Superior temporal gyrus (tissue), 1 donor: ENCODE data around the gene STOML1.

Experiments used
- DNase-seq: peaks from one replicate; pipeline ENCODE4 v3.0.0-alpha.2; 2016; ENCODE audit errors: extremely low spot score

Gene STOML1, protein sequence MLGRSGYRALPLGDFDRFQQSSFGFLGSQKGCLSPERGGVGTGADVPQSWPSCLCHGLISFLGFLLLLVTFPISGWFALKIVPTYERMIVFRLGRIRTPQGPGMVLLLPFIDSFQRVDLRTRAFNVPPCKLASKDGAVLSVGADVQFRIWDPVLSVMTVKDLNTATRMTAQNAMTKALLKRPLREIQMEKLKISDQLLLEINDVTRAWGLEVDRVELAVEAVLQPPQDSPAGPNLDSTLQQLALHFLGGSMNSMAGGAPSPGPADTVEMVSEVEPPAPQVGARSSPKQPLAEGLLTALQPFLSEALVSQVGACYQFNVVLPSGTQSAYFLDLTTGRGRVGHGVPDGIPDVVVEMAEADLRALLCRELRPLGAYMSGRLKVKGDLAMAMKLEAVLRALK

DNA sequence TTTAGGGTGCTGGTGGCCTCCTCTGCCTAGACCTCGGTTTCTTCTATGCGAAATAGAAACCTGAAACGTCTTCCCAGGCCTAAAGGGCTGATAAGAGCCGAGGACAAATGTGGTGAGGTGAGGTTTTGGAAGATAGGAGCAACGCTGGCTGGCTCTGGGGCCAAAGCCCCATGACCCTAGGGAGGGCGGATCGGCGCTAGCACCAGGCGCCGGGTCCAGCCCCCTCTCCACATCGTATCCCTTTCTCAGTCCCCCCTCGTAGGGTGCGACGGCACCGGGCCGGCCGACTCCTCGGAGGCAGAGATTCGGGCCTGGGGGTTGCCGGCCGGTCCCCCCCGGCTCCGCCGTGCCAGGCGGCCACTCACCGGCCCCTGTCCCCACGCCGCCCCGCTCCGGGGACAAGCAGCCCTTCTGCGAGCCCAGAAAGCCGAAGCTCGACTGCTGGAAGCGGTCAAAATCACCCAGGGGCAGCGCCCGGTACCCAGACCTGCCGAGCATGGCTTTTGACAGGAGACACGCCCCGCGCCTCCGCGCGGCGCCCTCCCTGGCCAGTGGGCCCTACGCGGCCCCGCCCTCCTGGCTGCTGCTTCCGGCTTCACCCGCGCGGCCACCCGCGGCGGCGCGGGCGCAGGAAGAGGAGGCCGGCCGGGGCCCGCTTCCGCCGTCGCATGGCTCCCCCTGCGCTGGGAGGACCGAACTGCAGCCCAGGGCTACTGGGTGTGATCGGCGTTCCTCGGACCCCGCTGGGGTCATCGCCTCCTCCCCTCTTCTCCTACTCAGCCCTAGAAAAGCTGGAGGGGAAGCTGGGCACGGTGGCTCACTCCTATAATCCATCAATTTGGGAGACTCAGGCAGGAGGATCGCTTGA, at the start of gene STOML1:
Gene STOML1 (minus strand): TSS at position 570 of the 868 bp plus-strand sequence. CDS start 72 bp downstream, at position 498.
- DNase-seq: peak; percentile 86

DNA sequence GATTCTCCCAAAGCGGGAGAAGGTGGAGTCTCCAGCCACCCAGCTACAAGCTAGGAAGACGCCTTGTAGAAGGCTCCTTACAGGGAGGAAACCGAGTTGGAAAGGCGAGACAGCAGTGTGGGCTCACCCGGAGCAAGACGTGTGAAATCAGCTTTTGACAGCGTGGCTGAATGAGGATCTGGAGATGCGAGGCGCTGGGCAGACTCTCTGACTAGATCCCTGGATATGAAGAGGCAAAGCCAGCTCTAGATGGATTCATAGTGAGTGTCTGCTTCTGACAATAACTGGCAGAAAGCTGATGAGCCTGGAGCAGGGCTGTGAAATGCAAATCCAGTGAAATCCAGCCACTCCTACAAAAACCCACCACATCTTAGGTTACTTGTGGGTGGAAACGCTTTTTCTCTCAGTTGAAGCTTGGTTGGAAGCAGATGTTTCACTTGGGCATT, 49.2 kb upstream of the STOML1 start:
- DNase-seq: no peak

DNA sequence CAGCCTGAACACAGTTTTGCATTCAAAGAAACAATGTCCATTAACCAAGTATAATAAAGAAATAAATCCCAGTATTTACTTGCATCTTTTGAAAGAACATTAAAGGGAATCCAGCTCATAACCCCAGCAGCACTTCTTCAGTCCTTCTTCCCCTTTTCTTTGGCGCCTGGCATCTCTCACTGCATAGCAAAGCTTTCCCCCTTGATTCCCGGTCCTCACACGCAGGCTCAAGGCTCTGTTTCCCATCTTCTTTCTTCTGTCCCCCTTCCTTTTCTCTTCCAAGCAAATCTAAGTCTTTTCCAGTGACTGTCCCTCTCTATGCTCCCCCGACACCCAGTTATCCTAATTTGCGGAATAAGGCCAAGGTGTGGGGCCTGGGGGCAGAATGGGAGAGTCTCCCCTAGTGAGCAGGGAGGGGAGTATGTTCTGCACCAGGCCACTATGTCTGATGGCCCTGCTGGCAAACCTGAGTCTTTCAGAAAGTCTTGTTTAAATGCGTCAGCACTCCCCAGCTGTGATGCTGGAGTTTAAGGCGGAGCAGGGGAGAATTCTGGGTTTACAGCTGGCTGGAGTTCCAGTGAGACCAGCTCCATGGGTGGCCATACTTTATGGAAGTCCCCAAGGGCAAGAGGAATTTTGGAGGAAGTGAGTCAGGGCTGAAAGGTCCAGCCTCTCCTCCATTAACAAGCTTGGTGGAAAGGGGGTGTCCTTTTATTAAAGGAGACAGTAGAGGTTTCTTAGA, 48.2 kb upstream of the STOML1 start:
- DNase-seq: no peak

DNA sequence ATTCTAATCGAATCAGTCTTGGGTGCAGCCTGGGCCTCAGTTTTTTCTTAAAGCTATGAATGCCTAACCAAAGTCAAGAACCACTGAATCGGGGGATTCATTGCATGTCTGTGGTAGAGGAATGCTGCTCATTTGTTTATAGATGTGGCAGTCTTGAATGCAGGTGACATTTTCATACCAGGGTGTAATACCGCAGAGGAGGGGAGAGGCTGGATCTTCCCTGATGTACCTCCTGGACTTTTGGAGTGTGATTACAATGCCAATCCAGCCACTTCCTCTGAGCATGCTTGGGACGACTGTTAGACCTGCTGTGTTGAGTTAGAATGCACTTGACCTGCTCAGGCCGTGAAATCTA, 47.5 kb upstream of the STOML1 start:
- no peak for DNase-seq

DNA sequence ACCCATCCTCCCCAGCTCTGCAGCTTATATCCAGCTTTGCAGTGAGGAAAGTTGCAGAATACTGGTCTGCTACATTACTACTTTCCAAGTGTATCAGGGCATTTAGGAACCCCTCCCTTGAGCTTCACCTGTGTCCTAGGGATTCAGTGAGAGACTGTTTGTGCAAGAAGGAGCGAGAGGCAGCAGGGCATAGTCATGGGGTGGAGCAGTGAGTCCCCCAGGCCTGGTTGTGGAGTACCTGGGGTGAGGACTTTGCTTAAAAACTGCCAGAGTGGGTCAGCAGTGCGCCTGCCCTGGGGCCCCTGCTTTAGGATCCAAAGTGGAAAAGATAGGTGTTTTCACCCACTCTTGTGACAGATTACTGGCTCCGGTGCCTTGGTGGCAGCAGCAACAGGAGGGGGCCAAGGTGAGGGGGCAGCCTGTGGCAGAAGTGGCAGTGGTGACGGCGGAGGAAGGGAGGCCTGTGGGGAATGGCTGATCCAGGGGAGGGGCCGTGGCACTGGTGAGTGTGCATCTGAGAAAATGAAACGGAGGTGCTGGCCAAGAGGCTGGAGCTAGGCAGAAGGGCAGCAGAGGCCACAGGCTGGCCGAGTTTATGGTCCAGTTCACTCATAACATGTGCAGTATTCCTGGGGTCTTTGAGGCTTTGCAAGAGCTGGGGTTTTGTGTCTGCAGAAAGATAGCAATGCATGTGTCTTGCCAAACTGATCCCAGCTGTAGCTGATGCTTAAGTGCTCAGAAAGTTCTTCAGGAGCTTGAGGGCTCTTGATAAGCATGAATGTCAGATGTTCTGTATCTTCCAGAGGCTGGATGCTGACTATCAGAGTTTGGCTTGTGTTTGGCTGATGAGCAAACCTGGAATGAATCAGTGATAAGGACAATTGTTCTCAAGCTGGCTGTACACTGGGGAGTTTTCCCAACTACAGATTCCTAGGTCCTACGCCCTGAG, 46.9 kb upstream of the STOML1 start:
- no peak for DNase-seq

DNA sequence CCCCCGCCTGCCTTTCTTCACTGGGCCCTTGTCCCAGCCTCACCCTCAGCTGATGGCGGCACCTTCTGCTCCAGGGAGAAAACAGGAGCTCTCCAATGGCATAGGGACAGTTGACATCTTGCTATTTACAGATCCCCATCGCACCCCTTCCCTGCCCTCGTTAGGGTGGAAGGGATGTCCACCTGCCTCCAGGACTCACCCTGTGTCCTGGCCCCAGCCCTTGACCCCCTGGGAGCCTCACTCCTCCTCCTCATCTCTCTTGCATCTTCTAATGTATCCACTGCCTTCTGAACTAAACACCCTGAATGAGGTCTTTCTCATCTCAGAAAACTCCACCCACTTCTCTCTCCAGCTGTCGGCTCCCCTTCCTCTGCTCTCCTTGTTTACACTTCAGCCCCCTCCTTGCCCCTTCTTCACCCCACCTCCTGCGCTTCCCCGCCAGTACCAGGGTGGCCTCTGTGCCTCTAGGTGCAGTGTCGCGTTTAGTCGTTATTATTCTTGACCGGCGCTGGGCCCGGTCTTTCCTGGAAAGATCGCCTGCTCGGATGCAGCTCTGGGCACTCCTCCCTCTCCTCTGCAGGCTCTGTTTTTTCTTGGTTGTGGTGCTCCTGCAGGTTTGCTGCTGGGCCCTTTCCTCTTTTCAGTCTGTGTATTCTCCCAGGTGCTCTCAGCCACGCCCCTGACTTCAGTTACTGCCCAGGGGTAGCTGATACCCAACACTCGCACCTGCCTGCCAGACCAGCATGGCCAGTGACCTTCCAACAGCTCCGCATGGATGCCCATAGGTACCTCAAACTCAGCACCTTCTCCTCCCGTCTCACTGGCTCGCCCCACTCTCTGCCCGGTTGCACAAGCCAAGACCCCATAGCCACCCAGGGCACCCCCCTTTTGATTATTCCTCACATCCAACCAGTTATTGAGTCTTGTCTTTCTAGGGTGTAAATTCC, 45.3 kb upstream of the STOML1 start:
- no peak for DNase-seq

DNA sequence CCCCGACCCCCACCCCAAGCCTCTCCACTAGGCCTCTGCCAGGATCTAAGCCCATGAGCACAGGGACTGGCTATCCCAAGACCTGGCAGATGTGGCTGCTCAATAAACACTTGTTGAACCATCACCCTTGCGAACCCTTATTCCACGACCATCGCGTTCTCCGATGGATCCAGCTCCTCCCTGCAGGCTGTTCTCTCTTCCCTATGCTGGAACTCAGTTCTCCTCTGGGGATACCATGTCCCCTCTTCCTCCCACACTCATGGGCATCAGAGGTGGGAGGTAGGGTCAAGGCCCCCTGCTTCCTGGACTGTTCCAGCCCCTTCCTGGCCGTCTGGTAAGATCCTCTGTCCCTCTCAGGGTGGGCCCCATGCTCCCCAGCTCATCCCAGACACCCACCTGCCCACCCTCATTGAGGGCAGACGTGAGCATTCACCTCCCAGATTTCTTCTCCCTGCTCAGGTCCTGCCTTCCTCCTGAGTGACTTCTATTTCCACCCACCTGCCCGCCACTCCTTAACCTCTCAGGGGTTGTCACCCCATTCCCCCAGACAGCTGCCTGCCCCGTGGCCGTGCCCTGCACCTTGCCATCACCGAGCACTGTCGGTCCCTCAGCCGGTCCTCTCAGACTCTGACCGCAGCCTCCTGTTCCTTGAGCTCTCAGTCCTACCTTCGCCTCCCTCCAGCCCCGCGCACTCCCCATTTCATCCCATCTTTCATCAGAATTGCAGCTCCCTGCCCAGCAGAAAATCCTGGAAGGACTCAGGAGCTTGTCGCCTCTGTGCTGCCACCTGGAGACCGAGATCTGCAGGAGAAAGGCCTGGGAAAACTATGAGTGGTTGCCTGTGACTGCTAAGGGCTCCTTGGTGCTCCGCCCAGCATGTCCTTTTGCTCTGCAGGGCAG, 44.4 kb upstream of the STOML1 start:
- DNase-seq: peak; percentile 63

DNA sequence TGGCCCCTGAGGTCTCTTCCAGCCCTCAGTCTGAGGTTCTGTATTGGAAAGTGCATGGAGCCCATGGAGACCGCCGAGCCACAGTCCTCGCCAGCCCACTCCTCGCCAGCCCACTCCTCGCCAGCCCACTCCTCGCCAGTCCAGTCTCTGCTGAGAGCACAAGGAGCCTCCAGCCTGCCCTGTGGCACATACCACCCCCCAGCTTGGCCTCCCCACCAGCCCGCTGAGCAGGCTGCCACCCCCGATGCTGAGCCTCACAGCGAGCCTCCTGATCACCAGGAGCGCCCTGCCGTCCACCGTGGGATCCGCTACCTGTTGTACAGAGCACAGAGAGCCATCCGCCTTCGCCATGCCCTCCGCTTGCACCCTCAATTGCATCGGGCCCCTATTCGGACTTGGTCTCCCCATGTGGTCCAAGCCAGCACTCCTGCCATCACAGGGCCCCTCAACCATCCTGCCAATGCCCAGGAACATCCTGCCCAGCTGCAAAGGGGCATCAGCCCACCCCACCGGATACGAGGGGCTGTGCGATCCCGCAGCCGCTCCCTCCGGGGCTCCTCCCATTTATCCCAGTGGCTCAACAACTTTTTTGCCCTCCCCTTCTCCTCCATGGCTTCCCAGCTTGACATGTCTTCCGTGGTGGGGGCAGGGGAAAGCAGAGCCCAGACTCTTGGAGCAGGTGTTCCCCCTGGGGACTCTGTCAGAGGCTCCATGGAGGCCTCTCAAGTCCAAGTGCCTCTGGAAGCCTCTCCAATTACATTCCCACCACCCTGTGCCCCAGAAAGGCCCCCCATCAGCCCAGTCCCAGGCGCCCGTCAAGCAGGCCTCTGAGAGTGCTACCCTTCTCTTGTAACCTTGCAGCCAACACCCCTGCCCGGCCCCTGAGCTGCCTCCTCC, 43.3 kb upstream of the STOML1 start:
- no peak for DNase-seq

DNA sequence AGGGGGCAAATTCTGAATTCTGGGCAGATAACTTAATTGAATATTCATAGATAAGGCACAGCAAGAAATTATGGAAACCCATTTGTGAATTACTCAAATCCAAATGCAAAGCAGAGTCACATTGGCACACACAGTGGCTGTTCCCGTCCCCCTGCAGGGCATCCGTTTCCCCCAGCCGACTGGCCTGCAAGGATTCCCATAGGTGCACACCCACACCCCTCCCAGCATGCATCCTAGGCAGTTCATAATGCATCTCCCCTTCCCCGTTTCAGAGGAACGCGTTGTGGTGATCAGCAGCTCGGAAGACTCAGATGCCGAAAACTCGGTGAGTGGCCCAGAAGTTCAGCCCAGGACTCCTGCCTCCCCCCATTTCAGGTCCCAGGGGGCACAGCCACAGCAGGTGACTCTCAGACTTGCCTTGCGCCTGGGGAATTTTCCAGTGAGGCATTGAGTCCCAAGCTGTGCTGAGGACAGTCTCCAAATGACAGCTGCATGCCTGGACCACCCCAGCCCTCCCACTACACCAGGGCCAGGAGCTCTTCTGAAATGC, 42.2 kb upstream of the STOML1 start:
- DNase-seq: no peak

DNA sequence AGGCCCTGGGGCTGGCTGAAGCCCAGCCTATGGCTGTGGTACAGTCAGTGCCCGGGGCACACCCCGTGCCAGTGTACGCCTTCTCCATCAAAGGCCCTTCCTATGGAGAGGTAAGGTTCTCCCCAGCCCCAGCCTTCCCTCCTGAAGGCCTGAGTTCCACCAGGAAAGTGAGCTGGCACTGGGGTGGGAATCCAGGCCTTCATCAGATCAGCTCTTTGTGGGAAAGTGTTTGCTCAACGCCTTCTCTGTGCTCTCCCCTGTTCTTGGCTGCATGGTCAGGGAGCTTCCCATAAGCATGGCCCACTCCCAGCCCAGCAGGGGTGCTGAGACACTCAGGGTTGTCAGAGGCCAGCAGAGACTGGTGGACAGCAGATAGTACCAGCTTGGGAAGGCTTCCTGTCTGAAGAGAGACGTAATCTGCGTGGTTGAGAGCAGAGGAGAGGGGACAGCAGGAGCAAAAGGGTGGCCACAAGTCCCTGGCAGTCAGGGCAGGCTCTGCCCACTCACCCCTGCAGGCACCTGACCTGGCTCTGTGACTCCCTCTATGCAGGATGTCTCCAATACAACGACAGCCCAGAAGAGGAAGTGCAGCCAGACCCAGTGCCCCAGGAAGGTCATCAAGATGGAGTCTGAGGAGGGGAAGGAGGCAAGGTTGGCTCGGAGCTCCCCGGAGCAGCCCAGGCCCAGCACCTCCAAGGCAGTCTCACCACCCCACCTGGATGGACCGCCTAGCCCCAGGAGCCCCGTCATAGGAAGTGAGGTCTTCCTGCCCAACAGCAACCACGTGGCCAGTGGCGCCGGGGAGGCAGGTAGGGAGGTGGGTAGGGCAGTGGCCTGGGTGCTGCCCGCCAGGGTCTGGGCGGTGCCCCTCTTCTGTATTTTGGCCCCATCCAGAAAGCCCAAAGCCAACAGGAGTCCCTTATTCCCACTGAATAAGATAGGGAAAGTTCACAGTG, 40.8 kb upstream of the STOML1 start:
- no peak for DNase-seq

DNA sequence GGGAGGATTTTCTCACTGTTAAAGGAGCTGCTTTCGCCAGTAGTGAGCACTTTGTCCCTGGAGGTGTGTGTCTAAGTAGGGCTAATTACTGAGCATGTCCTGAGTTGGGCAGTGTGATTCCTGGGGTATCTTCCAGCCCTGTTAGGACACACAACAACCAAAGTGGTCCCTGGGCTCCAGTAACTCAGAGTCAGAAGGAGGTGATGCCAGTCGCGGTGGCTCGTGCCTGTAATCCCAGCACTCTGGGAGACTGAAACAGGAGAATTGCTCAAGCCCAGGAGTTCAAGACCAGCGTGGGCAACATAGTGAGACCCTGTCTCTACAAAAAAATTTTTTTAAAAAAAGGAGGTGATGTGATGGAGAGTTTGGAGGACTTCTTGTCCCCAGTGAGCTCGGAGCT, 40.0 kb upstream of the STOML1 start:
- DNase-seq: no peak

DNA sequence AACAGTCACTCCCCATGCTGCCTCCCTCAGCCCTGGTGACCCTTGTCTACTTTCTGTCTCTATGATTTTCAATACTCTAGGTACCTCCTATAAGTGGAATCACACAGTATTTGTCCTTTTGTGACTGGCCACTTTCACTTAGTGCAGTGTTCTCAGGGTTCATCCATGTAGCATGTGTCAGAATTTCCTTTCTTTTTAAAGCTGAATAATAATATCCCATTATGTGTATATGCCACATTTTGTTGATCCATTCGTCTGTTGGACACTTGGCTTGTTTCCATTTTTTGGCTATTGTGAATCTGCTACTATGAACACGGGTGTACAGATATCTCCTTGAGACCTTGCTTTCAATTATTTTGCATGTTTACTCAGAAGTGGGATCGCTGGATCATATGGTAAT, 36.6 kb upstream of the STOML1 start:
- no peak for DNase-seq

DNA sequence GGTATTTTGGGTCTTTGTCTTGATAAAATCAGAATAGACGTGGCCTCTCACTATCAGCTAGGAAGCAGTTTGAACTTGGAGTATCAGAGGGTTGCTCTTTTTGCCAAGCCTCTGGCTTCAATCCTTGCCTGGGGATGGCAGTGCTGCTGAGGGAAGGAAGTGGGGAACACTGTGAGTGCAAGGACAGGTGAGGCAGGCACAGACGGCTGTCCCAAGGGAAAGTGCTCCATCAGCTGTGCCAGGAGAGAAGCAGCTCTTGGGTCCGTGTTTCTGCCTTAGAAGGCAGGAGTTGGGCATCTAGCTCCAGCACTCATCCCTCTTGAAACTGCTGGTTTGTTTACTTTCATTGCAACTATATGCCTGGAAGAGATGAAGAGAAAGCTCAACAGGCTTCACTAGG, 35.6 kb upstream of the STOML1 start:
- no peak for DNase-seq

DNA sequence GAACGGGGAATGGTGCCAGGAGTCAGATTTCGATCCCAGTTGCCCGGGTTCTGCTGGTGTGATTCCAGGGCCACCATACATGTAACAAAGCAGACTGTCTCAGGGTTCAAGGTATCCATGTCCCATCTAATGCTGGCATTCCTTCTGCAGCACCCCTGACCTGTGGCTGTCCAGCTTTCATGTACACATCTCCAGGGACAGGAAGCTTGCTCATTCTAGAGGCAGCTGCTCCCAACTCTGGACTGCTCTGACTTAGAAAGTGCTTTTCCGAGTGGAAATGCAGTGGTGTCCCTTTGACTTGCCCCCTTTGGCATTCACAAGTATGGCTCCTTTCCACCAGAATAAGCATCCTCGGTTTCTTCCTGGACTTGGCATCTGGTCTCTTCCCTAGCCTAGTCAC, 33.3 kb upstream of the STOML1 start:
- no peak for DNase-seq

DNA sequence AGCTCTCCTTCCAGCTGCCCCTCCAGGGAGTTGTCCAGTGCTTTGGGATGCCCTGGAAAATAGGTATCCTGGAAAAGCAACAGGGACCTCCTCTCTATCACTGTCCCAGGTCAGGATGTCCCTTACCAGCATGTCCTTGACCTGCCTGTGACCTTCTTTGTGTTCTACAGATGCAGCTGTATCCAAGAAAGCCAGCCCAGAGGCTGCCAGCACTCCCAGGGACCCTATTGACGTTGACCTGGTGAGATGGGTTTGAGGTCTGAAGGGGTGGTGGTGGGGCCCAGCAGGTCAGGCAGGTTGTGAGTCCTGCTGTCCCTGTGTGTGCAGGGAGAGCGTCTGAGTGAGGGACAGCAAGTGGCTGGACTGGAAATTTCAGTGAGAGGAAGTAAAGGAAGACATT, 32.6 kb upstream of the STOML1 start:
- DNase-seq: no peak

DNA sequence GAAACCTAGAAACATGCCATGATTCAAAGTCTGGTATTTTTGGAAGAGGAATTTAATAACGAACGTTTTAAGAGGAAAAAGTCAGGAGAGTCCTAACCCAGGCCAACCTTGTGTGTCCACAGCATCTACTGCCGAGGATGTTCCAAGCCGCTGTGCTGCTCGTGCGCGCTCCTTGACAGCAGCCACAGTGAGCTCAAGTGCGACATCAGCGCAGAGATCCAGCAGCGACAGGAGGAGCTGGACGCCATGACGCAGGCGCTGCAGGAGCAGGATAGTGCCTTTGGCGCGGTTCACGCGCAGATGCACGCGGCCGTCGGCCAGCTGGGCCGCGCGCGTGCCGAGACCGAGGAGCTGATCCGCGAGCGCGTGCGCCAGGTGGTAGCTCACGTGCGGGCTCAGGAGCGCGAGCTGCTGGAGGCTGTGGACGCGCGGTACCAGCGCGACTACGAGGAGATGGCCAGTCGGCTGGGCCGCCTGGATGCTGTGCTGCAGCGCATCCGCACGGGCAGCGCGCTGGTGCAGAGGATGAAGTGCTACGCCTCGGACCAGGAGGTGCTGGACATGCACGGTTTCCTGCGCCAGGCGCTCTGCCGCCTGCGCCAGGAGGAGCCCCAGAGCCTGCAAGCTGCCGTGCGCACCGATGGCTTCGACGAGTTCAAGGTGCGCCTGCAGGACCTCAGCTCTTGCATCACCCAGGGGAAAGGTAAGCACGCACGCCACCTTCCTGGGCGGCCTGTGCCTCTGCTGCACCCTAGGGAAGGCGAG, 30.8 kb upstream of the STOML1 start:
- DNase-seq: no peak
